SKM-1 (cell line): Measurements from ENCODE around the gene RBMY1E.
"Not testable (repeated sequence)": the region's sequence is repeated elsewhere in the genome, so short reads cannot be mapped to it uniquely, and the experiment has no call there.

Experiments
- DNase-seq: peaks from one replicate; lab custom pipeline; 2025; ENCODE audit not compliant: unreplicated experiment; lab: John Stamatoyannopoulos, UW

RBMY1E gene

DNA sequence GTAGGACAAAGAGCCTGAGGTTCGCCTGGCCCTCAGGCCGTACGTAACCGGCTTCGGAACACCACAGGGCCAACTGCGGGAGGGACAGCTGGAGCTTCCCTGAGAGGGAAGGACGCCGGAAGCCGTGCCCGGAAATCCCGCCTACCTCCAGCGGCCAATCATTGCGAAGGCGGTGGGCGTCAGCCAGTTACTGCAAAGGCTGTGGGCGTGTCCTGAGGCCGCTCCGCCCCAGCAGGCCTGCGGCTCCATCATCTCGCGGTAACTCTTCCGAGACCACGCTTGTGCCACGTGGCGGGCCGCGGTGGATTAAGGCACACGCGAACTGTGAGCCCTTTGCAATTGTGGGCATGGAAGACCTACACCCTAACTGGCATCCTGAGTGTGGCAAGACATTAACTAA lies at the start of gene RBMY1E:
RBMY1E (minus strand) TSS at position 101 of the 400 bp plus-strand sequence. CDS start 1,978 bp downstream, outside the sequence.
- not testable (repeated sequence) for DNase-seq

DNA sequence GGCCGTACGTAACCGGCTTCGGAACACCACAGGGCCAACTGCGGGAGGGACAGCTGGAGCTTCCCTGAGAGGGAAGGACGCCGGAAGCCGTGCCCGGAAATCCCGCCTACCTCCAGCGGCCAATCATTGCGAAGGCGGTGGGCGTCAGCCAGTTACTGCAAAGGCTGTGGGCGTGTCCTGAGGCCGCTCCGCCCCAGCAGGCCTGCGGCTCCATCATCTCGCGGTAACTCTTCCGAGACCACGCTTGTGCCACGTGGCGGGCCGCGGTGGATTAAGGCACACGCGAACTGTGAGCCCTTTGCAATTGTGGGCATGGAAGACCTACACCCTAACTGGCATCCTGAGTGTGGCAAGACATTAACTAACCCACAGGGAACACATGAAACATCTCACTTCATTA lies 23.4 kb downstream of the RBMY1E start, which contains the start of gene RBMY1D:
RBMY1D (minus strand) TSS at position 101 of the 400 bp plus-strand sequence. CDS start 2,013 bp downstream, outside the sequence.
- not testable (repeated sequence) for DNase-seq

DNA sequence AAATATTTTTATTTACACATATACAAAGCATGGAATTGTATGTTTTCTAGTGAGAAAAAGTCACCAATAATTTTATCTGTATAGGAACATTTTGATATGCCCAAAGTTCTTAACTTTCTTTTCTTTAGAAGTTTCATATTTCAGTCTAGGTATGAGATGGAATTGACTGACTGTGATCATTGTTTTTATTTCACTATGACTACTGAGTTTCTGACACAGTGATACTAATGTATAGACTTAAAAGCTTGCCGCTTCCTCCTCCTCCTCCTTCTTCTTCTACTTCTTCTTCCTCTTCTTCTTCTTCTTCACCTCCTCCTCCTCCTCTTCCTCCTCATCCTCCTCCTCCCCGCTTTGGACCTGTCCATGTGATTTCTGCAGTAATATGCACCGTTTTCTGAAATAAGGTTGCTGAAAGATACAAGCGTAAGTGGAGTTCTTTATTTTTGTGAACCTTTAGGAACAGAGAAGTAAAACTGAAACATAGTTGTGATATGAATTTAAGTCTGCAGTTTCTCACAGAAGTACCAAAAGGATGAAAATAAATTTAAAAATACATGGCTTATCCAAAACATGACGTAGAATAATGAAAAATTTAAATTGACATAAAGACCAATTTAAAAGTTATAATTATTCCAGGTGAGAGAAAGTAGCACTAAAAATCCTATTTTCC lies 48.3 kb downstream of the RBMY1E start:
- not testable (repeated sequence) for DNase-seq
